Activated CD4-positive, CD25-positive, alpha-beta regulatory T cell treated with anti-CD3 and anti-CD28 coated beads, Interleukin-2, amount 50 U/mL, for 24 hours (primary cell): ENCODE measurements around the gene AFAP1.

Experiments used
- ATAC-seq, 2 donors: fragments of 150-1000 bp; cut with Tn5 transposase; one replicate each; pipeline ENCODE4 v1.10.0; 2021; ENCODE audit warnings: mild to moderate bottlenecking in 1 of 2, moderate library complexity in 1 of 2

The AFAP1 gene

DNA sequence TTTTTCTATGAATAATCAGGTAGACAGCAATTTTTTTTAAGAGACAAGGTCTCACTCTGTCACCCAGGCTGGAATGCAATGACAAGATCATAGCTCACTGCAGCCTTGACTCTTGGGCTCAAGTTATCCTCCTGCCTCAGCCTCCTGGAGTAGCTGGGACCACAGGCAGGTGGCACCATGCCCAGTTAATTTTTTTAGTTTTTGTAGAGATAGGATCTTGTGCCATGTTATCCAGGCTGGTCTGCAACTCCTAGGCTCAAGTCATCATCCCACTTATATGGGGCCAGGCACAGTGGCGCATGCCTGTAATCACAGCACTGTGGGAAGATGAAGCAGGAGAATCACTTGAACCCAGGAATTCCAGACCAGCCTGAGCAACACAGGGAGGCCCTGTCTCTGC lies 26.8 kb downstream of the AFAP1 start:
- ATAC-seq, result no peak

DNA sequence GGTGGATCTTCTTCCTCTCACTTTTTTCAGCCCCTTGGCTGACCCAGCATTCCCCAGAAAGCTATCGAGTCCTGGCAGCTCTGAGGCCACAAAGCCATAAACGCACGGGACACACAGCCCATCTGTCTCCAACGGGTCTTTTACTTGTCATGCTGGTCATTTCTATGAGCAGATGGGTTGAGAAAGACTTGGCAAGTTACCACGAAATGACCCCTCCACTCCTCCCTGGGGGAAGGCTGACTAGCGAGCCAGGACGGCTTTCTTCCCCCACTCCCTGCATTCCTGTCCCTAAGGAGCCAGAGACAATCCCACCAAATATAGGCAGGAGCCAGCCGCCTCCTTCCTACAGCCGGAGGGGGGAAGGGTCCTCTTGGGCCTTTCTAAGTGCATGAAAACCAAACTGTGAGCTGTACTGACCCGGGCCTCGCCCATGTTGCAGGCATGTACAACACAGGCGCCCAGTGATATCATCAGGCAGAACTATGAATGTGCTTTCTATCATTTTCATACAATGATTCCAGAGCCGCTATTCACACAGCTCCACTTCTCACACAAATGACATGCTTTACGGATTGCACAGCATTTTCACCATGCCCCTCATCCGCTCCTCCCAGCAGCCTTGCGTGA lies 28.6 kb downstream of the AFAP1 start:
- ATAC-seq, result no peak

DNA sequence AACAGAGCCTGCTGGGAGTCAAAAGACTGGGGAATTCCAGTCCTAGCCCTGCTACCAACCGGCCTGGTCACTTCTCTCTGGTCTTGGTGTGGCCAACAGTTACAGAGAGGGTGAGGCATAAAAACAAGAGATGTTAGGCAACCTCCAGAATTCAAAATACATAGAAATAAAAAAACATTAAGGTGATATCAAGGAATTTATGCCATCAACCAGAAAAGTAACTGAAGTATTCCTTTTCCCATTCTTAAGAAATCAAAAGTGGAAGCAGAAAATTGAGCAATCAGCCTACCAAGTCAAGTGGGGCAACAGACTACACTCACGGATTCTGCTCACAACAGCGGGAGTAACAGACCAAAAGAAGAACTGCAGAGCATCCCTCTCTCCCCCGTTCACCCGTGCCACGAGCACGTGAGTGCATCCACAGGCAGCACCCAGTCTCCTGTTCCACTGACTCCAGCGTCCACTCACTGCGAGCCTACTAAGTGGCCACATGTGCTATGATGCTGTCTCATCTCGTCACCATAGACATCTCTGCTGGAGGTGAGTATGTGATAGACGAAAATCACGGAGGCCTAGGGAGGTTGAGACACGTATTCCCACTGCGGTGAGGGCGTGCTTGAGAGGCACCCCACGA lies 29.3 kb downstream of the AFAP1 start:
- no peak for ATAC-seq

DNA sequence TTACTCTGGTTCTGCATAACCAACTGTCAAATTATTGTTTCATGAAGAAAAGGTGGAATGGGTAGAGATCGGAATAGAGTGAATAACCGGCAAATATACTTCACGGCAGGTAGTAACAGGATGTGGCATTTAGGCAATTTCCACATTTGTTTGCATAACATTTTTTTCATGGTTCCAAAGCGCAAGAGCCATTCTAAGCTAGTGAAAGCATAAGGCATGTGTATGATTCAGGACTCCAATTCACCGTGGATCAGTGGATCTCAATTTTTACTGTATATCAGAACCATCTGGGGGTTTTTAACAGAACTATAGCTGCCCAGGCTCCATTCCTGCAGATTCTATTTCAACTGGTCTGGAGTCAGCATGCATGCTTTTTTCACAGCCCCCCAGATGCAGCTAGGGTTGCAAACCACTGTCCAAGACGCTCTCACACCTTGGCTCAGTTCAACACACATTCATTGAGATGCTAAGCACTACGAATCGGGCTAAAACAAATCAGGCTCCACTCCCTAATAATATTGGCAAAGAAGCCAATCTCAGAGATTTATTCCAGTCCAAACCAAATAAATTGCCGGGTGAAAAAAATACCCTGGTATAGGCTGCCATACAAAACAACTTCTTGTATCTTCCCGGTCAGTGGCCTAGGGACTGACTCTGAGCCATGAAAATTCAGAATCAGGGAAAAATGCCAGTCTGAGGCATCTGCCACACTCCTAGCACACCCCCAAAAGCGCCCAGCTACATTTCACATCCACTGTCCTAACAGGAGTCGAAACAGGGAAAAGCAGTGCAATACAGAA lies 30.0 kb downstream of the AFAP1 start:
- no peak for ATAC-seq

DNA sequence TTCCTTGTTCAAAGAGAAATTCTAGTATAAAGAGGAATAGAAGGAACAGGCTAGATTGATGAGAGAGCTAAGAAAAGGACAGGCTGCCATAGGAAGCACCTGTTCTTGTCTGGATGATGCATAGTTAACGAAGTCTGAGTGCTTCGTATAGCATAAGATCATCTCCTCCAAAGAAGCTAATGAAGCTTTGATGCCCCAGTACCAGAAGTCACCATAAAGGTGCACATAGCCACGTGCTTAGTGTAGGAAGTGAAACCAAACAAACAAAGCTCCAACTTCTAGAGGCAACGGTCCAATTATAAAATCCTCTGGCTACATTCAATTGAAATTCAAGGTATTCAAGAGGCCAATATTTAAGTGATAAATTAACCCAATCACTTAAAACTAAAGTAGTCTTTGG lies 31.0 kb downstream of the AFAP1 start:
- ATAC-seq, result no peak

DNA sequence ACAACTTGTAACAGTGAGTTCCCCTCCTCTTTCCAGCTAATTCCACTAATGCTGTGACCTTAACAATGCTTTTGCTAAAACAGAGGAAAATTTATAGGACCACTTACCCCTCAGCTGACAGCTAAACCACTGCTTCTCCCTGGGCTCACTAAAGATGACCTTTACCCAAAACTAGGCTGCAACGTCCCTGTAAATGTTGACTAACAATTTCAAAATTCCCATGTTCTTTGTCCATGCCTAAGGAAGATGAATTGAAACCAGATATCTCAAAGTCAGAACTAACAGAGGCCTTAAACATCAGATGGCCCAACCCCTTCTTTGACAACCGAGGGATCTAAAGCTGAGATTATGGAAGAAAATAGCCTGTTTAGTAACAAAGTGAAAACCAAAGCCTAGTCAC lies 32.5 kb downstream of the AFAP1 start:
- ATAC-seq, result no peak

DNA sequence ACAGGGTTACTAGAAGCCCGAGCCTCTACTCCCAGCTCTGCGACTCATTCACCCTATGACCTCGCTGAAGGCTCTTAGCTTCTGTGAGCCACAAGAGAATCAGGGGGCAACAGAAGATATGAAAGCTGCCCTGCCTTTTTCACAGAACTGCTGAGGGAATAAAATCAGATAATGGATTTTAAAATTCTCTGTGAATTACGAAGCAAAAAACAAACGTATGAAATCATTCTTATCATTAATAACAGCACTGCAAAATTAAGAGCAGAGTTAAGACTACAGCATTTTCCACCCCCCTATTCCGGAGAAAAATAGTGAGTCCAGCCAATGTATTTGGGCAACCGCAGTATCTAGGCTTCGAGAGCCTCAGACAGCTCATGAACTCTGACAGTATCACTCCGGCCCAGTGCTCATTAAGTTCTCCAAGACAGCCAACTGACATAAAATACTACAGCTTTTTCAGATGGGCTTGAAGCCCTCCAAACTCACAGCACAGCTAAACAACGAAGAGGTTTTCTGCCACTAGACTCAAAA lies 33.4 kb downstream of the AFAP1 start:
- ATAC-seq, result no peak

DNA sequence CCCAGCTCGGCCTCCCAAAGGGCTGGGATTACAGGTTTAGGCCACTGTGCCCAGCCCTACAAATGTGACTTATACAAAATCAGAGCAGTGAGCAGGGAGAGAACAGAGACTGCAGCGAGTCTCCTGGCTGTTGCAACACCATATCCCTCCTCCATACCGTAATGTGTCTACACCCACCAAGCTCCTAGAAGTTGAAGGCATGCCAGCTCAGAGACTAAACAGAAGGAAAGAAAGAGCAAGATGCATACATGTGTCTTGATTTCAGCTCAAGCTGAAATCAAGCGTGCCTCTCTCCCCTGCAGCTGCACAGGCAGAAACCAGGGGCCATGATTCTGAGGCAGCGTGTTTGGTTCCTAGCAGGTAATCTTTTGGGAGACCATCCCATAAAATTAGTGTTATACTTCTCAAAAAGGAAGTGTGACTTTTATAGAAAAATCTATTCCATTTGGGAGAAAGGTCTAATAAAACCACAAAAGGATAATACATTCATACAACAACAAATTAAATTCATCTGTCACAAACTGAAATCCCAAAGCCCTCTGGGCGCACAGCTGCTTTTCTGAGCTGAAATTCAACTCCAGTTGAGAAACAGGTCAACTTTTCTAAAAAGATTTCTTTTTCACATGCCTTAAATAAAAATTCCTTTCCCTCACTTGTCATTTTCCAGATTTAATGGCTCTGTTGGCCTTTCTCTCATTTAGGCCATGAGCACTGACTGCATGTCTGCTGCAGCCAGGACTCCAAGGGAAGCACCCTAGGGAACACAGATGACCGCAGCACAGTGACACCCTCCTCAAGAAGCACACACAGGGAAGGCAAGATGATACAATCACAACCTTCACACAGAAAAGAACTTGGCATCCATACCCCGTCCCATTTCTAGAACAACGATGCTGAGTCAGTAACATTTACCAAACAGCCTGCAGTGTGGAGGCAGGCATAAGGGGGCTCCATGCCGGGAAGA lies 34.4 kb downstream of the AFAP1 start:
- ATAC-seq, result no peak

DNA sequence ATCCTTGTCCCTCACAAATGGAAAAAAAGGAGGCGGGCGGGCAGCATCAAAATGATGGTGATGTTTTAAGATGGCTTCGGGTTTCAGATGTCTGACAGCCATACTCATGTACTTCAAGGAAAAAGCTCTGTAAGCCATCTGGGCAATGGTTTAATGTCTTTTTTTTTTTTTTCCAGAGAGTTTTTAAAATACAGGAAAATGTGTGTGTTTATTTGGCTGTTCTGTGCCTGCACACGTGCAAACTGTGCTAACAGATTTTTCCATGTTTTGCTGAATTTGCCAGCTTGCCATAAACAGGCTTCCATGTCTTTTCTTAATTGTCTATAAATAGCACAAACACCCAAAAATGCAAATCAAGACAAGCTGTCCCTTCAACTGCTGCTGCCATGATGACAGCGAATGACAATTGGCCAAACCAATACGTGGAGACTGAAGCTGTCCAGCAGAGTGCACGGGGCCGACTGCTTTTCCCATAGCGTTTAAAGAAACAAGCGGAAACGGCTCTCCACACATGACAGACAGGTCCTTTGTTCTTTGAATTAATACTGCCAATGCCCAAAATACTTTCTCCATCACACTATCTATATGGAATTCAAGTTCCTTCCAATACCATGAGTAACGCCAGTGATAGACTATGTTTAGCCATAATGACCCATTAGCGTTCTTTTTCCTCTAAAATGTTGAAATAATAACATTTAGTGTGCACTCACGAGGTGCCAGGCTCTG lies 35.7 kb downstream of the AFAP1 start:
- ATAC-seq, result no peak

DNA sequence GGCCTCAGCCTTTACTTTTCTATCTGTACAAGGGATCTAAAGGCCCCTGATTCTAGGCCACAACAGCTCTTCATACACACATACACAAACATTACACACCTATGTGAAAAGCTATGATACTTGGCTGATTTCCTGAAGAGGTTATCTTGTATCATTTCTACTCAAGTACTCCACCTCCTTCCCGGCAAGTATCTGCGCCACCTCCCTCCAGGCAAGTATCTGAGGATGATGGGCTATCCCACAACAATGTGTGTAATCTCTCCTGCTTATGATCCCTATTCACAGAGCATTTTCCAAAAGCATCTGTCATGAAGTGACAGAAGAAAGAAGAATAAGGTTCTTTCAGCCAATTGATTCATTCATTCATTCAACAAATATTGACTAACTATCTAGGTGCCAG lies 36.8 kb downstream of the AFAP1 start:
- ATAC-seq, result no peak

DNA sequence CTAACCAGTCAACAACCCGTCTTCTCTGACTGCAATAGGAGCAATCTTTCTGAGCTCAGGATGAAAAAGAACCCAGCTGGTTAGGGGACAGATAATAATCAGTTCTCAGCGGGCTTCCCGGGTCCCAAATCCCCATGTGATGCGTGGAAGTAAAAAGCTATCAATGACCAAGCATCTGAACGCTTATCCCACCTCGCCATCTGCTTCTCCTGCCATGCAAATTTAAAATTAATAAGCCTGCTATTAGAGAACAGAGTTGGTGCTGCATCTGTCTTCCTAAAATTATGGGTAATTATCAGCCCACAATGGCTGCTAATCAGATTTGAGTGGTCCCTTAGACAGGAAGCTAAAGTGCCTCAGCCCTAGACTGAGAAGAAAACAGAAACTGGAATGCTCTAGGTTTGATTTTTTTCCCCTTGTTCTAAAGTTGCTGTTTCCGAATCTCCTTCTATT lies 37.5 kb downstream of the AFAP1 start:
- no peak for ATAC-seq

DNA sequence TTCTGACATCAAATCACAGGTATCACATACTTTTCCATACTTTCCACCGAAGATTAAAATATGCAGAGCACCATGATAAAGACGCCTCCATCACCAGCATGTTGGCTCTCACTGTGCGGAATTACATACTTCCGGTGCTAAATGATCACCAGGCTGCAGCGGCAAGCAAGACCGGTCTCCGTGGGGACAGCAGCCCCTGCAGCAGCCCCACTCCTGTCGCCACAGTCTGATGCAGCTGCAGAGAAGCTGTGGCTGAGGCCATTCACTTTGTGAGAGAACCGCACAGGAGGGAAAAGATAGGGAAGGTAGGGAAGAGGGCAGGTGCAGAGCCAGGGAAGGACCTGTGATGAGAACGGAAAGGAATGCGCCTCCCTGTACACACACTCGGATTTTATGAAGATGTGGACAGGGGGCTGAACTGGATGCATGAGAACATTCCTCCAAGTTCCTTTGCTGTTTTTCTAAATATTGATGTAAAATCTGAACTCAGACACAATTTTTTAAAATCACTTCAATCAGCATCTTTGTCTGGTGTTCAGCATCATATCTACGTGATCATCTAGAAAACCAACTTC lies 38.3 kb downstream of the AFAP1 start:
- no peak for ATAC-seq

DNA sequence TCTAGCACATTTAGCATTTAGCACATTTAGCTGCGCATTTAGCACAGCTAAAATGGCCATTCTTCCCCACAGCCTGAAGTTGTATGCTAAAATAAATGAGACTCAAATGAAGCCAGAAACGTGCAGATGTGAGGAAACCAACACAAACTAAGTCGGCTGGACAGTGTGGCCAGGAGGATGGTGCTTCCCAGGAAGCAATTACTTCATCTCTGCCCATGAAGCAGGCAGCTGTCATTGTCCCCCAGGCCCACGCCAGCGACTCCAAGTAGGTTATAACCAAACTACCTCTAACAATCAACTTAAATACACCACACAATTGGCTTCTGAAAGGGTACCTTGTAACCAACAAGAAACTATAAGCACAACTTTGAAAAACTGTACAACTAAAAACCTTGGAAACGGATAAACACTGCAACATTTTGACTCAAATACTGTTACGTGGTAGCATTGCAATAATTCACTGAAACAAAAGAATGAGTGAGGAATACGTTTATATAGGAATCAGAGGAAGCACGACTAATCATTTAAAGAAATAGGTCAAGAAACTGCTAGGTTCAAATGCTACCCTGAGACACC lies 39.2 kb downstream of the AFAP1 start:
- ATAC-seq, result no peak

DNA sequence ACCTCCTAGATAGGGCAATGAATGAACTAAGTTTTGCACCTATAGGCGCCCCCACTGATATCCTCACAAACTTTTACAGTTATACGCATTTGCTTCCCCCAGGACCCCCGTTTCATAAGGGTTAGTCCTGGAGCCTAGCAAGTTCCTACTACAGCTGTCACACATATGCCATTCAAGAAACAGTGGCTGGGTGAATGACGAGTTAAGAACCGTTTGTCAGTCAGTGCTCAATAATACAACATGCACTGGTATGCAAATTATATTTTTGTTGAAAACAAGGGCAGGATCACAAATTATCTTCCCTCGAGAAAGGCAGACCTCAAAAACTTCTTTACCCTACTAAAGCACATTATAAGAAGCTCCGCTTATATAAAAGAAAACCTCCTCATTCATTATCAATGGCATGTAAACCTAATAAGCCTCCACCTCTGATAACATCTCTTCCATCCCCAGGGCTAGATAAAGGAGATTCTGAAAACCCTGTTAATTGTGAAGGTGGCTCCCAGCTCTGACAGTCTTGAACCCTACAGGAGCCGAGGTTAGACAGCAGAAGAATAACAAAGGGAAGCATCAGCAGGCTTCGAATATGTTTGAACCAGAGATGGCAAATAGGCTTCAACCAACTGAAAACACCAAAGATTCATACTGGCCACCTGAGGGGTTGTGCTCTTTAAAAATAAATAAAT lies 40.3 kb downstream of the AFAP1 start:
- no peak for ATAC-seq

DNA sequence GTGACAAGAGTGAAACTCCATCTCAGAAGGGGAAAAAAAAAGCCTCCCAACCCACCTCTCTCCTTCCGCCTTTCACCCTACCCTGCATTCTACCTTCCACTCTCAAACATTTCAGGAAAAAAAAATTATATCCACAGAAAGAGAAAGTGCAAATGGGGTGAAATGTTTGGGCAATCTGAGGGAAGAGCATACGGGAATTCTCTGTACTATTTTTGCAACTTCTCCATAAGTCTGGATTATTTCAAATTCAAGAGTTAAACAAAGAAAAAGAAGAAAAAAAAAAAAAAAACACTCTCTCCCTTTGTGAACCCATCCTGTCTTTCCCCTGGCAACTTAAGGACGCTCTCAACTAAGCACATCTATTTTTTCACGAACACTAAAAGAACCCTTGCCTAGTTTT lies 41.3 kb downstream of the AFAP1 start:
- ATAC-seq, result no peak

DNA sequence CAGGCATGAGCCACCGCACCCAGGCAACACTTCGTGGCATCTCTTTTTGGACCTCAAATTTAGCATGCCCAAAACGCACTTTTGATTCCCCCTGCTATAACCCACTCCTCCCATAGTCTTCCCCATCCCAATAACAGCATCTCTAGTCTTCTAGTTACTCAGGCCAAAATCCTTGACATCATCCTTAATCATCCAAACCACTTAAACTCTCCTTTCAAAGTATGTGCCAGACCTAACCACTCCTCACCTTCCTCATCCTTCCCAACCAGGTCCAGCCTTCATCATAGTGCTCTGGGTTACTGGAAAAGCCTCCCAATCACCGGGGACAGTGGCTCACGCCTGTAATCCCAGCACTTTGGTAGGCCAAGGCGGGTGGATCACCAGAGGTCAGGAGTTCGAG lies 41.9 kb downstream of the AFAP1 start:
- no peak for ATAC-seq

DNA sequence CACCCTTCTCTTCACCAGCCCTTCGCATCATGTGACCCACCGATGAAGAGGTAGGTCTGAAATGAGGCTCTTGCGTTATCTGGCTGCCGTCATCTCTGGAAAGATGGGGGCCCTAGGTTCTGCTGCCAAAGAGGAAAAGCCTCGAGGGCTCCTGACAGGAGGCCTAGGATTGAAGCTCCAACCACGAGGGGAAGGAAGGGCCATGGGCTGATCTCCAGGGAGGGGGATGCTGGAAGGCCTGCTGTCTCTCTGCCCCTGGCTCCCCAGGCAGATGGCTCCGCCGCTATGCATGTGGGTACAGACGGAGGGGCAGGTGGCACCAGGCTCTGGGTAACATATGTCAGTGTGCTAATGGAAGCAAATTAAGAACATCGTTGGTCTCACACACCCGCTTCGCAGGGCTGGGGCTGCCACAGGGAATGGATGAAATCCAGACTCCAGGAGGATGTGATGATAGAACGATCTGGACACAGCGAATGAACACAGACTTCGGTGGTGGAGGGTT lies 44.9 kb downstream of the AFAP1 start:
- ATAC-seq, result no peak

DNA sequence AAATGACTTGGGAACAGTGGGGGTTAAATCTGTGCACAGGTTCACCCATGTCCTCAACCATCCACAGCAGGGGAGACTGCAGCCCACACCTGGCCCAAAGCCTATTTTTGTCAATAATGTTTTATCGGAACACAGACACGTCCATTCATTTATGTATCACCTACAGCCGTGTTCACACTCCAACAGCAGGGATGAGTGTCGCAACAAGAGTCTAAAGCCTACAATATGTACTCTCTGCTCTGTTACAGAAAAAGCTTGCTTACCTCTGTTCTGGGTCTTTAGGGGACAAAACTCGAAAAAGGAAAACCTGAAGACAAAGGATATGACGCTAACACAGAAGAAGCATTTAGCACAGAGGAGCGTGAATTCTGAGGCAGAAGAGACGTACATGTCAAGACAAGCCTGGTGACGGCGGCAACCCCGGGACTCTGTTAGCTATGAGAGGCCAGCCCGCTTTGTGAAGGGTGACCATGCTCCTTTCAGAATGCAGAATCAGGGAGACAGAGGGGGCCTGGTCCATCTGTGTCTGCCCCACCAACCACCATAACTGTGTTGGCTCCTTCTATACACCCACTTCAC lies 45.5 kb downstream of the AFAP1 start:
- ATAC-seq, result no peak

DNA sequence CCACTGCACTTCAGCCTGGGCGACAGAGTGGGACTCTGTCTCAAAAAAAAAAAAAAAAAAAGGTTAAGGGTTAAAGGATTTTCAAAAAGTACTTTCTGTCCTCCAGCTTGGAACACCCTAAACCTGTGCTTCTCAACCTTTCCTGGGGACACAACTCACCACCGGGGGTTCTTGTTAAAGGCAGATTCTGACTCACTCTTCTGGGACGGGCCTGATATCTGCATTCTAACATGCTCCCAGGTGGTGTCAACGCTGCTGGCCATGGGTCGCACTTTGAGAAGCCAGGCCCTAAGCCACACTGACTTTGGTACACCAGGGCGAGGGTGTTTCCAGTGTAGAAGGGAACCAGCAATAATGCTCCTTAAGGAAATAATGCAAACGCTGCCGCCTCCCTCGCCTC lies 46.1 kb downstream of the AFAP1 start:
- no peak for ATAC-seq
